ENCODE results near the gene PRPF18. TPM values are rescaled to one million over a fixed set of nuclear protein-coding genes. Genes with fewer than 3 reads are reported as not detected.

PRPF18 gene
- total and polyA plus RNA-seq, 8 donors = 6.2 to 12.0 (median 9.3) TPM

DNA sequence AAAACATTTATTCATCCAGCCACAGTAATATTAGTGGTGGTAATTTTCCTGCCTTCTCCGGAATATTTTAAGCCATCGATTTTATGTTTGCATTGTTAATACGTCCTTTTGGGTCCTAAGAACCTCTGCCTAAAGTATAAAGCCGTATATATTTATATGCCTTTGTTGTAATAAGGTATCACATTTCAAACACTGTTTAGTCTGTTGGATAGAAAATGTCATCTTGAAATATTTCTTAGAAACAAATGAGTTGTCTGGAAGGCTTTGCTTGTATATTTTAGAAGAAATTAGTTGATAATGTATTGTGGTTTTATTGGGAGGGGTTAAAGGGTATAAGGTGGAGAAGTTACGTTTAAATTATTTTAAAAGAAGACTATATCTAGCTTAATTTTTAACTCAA is 11.1 kb downstream of the PRPF18 start:
- FAIRE-seq = no peak
- TF ChIP-seq, protein P1, sequence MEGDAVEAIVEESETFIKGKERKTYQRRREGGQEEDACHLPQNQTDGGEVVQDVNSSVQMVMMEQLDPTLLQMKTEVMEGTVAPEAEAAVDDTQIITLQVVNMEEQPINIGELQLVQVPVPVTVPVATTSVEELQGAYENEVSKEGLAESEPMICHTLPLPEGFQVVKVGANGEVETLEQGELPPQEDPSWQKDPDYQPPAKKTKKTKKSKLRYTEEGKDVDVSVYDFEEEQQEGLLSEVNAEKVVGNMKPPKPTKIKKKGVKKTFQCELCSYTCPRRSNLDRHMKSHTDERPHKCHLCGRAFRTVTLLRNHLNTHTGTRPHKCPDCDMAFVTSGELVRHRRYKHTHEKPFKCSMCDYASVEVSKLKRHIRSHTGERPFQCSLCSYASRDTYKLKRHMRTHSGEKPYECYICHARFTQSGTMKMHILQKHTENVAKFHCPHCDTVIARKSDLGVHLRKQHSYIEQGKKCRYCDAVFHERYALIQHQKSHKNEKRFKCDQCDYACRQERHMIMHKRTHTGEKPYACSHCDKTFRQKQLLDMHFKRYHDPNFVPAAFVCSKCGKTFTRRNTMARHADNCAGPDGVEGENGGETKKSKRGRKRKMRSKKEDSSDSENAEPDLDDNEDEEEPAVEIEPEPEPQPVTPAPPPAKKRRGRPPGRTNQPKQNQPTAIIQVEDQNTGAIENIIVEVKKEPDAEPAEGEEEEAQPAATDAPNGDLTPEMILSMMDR (IDR thresholded peaks at IDR 0.05) = no peak
- no peaks in the 10 kb centered on the region for H3K27me3 ChIP-seq
- intact Hi-C loops (cut with DNase I) = no loop called here
- no peak for DNase-seq
- H3K36me3 ChIP-seq = peaks cover 0 to 7% (median 0%) of the 10 kb centered on the region in 3 donors
- ATAC-seq = no peak
- peaks cover 0 to 8% (median 0%) of the 10 kb centered on the region in 3 donors for H3K4me1 ChIP-seq
- WGBS, 2 donors = 69 to 82% methylated on average over 5 of the region's 5 CpGs
- no peaks in the 10 kb centered on the region for H3K9me3 ChIP-seq
- no peak overlapping the region for H3K27ac ChIP-seq
- H3K4me3 ChIP-seq = no peak overlapping the region

DNA sequence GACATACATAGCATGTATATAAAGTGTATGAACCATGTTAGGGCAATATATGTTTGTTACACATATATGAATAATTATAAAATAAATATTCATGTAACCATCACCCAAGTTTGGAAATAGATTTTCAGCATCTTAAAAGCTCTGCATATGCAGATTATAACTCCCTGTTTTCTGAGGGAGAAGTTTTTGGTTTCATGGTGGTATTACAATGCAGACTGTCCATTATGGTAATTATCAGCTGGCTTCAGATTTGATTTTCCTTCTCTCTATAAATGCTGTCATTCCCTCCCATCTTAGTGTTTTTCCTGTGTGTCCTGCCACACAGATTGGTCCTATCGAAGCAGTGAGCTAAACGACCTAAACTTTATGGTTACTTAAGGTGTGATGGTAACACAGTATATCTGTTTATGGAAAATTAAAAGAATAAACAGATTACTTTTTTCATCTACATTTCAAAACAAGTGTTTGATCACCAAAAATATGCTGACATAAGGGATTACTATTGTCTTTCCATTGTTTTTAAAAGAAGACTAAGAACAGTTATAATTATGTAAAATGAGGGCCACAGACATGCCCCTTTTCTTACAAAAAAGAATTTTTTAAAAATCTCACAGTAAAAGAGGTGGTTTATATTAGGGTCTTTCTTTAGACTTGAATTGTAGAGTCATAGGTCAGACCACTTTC is 17.7 kb downstream of the PRPF18 start:
- peak; percentile 5 for FAIRE-seq
- Histone ChIP-seq H3K4me1 (no peaks in the 10 kb centered on the region), H3K4me3 (no peak overlapping the region), H3K9me3 (no peaks in the 10 kb centered on the region), H3K36me3 (peaks cover 0 to 15% (median 0%) of the 10 kb centered on the region in 3 donors), H3K27ac (no peak overlapping the region), H3K27me3 (no peaks in the 10 kb centered on the region)
- intact Hi-C loops (cut with DNase I) = no loop called here
- TF ChIP-seq, protein P1 (IDR thresholded peaks at IDR 0.05) = no peak
- WGBS, 2 donors = 80 to 84% methylated on average over 2 of the region's 2 CpGs
- DNase-seq = no peak
- no peak for ATAC-seq

DNA sequence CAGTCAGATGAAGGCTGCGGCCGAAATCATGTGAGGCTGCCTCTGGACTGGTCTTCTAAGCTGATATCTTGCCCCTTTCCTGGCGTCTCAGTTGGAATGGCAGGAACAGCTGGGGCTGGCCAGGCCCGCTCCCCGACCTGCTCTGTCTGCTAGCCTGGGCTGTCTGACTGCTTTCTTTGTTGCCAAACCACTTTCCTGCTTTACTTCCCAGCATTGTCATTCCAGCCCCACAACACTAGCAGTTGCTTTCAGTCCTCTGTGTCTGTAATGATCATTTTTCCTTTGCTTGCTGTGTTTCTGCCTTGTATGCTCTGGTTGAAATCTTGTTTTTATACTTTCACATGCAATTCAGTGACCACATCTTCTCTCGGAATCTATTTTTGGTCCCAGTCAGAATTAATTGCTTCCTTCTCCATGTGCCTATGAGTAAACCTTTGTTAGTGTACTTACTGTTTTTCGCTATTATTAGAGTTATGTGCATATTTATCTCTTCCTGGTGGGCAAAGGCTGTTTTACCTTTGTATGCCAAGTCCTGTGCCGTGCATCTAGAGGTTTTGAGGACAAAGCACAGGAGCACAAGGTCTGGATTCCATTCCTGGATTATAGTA is 21.6 kb downstream of the PRPF18 start:
- intact Hi-C loops (cut with DNase I) = no loop called here
- 67 to 69% methylated on average over 8 of the region's 8 CpGs for WGBS, 2 donors
- no peaks in the 10 kb centered on the region for H3K9me3 ChIP-seq
- H3K4me3 ChIP-seq = no peak overlapping the region
- H3K27me3 ChIP-seq = no peaks in the 10 kb centered on the region
- H3K36me3 ChIP-seq = peaks cover 2 to 18% (median 8%) of the 10 kb centered on the region in 3 donors
- H3K4me1 ChIP-seq = no peaks in the 10 kb centered on the region
- peak; percentile 53 to 84 (median 70) for ATAC-seq
- no peak for FAIRE-seq
- TF ChIP-seq, protein P1 (IDR thresholded peaks at IDR 0.05) = no peak
- no peak for DNase-seq
- peak overlapping the region in 2 of 4 donors; percentile 24 to 35 for H3K27ac ChIP-seq

DNA sequence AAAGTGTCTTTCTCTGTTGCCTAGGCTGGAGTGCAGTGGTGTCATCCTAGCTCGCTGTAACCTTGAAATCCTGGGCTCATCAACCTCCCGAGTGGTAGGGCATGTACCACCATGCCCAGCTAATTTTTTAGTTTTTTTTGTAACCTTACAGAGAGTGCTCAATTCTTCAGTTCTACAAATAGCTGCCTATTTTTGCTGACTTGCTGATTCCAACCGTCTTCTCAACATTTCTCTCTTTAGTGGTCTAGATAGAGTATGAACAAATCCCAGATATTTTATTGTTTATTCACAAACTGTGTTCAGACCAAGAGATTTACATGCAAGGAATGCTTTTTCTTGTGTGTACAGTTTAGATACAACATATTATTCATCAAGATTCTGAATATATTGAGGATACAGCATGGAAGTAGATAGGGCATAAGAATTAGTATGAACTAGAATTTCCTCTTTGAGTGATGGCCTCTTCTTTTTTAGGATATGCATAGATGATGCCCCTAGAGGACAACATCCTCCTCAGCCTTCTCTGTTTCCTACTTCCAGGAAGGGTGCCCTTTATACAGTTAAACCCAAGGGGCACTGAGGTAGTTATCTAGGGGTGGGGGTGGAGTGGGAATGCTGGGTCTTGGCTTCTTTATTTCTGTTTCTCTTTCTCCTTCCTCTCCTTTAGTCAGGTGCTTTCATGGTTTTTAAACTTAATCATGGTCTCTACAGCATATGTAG is 26.0 kb downstream of the PRPF18 start:
- Histone ChIP-seq H3K27me3 (no peaks in the 10 kb centered on the region), H3K36me3 (peaks cover 8 to 14% (median 9%) of the 10 kb centered on the region in 3 donors), H3K4me3 (no peak overlapping the region), H3K9me3 (no peaks in the 10 kb centered on the region), H3K4me1 (no peaks in the 10 kb centered on the region), H3K27ac (no peak overlapping the region)
- ATAC-seq (no peak), FAIRE-seq (no peak), DNase-seq (no peak)
- WGBS, 2 donors = 92% methylated on average over 3 of the region's 3 CpGs
- TF ChIP-seq, protein P1 (IDR thresholded peaks at IDR 0.05) = no peak
- intact Hi-C loops (cut with DNase I) = no loop called here

Measured in pancreas (tissue), 10 donors.